ENCODE results near the gene CAB39. TPM values are rescaled to one million over a fixed set of nuclear protein-coding genes. Genes with fewer than 3 reads are reported as not detected.
"Not testable (repeated sequence)": the region's sequence is repeated elsewhere in the genome, so short reads cannot be mapped to it uniquely, and the experiment has no call there.

CAB39 gene
- total RNA-seq, 1 donor from 2014 or later: 73.8 TPM

DNA sequence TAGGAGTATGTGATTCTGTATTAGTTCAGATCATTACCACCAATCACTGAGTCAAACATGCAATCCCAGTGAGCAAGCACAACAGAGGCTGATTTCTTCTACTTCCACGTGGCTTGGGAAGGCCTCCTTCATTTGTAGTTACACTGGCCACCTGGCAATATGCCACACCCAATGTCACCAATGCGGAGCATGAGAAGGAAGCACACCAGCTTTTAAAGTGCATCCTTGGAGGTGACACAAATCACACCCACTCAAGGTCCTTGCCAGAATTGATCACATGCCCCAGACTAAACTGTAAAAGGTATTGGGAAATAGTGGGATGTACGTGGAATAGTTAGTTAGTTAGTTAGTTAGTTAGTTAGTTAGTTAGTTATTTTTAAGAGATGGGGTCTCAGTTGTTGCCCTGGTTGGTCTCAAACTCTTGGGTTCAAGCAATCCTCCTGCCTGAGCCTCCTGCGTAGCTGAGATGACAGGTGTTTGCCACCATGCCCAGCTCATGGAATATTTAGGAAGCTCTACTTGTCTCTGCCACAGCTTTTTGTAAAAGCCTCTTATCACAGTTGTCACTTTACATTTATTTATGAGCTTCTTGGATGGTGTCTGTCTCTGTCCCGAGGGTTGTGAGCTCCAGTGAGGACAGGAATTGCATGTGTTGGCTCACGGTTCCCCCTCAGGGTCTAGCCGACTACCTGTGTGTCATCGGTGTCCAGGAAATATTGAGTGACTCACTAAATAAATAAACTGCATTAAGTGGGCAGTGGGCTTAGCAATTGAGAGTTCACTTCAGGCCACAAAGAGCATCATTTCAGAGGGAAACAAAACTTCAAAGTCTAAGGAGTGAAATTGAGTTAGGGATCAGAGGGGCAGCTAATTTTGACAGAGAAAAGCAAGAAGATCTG lies 28.1 kb upstream of the CAB39 start:
- peak; percentile 46 for DNase-seq (ENCODE audit: low spot score)

DNA sequence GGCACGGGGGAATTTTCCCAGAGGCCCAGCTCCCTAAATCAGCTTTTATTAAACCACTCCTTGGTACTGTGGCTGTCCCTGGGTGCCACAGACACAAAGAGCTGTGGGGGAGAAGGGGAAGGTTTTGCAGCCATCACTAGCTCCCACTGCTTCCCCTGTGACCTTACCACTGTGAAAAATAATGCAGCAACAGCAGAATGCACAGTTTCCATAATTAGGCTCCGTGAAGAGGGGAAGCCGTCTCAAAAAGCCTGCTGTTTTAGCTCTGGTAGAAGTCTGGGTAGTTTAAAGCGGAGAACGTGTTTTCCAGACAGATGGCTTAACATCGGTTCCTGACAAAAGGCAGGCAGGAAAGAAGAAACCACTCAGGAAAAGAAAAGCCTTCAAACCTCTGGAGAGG lies 27.5 kb upstream of the CAB39 start:
- DNase-seq (ENCODE audit: low spot score): no peak

DNA sequence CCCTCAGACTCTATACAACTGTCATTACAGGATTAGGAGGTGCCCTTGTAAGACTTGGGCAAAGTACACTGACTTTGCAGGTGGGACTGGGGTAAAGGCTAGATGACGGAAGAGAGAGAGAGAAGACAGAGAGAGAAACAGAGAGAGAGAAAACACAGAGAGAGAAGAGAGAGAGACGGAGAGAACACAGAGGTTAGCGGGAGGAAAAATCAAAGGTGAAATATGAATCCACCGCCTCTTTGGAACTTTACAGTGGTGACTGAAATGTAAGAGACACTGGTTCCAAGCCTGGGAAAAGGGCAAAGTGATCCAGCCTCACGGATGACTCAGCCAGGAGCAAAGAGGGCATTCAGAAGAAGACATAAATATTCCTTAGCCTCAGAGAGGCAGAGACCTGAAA lies 25.1 kb upstream of the CAB39 start:
- no peak for DNase-seq (ENCODE audit: low spot score)

DNA sequence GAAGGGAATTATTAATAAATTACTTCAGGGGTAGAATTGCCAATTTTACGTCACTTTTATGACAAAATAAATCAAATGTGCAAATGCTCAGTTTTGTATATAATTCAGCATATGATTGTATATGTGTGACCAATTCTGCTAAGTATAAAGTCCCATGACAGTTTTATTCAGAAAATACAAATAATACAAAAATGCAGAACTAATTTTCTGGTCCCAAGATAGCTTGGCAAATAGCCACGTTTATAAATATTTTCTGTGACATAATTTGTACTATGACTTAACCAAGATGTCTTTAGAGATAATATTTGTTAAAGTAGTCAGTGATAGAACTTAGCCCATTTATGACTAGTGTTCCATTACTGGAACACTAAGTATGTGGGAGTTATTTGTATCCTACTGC lies 24.2 kb upstream of the CAB39 start:
- no peak for DNase-seq (ENCODE audit: low spot score)

DNA sequence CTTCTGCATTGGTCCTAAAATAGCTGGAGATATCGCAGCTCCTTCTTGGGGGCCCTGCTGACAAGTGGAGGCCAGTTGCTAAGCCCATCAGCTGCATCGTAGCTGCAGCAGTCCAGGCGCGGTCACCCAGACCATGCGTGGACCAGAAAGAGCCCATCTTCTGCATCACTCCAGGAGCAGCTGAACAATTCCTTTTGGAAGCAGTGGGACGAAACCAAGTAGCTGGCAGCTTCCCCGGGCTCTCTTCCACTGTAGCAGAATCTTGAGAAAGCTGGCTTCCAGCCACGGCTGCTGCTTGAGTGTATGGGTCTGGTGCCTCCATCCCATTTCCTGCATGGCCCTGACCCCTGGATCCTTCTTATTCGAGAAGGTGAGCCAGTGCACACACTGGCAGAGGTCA lies 22.2 kb upstream of the CAB39 start:
- peak; percentile 64 for DNase-seq (ENCODE audit: low spot score)

DNA sequence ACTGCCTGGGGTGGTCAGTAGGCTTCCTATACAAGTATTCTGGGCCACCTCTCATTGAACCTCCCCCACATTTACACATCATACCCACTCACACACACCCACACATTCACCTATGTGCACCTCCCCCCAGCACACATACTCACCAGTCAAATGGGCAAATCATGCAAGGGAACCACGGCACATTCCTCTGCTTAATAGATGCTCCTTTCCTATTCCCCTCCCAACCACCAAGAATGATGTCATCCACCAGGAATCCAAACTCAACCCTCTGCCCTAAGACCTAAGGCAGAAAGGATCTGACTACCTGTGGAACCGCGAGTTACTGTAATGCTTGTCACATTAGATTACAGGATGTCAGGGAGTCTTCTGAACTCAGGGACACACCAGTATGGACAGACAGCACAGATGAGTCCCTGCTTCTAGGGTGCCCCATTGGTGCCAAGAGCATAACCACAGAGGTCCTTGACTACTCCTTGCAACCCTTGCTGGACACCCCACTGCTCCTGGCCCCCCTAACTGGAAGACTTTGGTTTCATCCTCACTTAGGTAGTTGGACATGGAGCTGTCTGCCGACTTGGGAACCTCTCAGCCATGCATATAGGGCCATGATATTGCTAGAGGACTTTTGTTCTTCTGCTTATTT lies 21.5 kb upstream of the CAB39 start:
- DNase-seq (ENCODE audit: low spot score): no peak

DNA sequence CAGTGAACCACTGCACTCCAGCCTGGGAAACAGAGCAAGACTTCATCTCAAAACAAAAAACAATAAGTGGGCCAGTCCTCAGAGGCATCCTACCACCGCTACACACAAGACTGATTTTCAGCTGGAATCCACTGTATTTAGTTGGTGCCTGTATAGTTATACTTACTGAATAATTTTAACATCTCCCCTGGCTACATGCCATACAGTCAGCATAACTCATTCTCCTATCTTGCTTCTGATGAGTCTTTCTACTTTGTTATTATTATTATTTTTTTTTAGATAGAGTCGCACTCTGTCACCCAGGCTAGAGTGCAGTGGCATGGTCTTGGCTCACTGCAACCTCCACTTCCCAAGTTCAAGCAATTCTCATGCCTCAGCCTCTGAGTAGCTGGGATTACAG lies 19.9 kb upstream of the CAB39 start:
- DNase-seq (ENCODE audit: low spot score): no peak

DNA sequence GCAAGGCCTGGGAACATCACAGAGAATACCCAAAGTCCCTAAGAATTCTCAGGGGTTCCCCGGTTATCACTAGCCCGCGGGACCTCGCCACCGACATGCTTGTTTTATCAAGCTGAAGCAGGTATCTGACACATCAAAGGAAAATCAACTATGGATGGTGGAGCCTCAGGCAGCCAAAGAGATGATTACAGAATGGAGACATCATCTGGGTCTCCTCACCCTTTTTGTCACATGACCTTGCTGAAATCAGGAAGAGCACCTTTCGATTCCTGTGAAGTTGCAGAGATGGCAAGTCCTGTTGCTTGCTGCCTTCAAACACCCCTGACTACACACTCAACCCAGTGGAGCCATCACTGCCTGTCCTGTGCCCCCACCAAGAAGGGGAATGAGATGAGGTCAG lies 19.2 kb upstream of the CAB39 start:
- no peak for DNase-seq (ENCODE audit: low spot score)

DNA sequence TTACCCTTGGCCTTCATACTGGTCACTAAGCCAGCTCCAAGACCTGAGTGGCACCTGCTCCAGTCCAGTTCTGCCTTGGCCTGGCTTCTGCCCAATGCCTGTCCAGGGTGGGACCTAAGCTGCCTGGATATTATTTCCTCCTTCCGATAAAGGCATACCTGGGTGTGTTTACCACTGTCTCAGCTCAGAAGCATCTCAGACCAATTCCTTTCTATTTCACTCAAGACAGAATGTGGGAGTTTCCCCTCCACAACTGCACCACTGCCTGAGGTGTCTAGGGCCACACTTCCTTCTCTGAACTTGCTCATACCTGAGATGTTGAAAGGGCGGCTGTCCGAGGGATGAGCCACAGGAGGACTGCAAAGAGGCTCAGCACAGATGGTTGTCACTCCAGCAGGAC lies 18.4 kb upstream of the CAB39 start:
- peak; percentile 50 for DNase-seq (ENCODE audit: low spot score)

DNA sequence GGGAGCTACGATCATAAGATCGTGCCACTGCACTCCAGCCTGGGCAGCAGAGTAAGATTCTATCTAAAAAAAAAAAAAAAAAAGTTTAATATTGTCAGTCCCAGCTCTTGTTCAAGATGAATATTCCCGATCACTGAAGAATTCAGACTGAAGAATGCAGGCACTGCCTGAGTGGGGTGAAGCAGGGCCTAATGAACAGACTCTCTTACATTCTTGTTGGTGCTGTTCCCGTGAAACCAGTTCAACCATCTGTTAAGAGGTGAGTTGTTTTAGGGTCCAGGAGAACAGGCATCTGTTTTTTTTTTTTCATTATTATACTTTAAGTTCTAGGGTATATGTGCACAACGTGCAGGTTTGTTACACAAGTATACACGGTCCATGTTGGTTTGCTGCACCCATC lies 17.1 kb upstream of the CAB39 start:
- no peak for DNase-seq (ENCODE audit: low spot score)

DNA sequence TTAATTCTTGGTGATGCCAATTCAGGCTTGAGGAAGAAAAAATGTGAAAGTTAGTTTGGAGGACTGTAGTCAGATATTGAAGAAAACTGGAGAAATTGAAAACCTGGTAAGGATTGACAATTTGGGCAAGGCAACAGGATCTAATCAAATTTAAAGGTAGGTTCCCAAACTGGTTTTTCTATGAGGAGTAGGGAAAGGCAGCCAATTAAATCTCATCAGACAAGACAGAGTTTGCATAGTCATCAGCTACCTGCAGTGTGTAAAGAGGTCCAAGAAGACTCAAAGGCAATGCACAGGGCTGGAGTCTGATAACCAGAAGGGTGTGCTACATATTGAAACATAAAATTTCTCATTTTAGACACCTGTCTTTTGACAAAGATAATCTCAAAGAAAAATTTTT lies 16.0 kb upstream of the CAB39 start:
- no peak for DNase-seq (ENCODE audit: low spot score)

DNA sequence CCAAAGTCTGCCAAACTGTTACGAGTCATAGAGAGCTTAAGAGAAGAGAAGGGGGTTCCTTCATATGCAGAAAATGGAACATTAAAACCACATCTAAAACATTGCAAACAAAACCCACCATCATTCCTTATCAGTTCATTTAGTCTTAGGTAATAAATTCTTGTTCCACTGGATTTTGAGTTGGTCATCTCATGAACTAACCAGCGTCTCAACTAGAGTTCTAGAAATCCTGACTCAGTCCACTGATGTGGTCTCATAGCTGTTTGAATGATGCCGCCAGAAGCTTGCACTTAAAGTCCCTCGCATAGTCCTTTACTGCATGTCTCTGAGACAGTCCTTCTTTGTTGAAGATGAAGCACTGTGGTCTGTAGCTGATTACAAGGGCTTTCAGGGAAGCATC lies 15.0 kb upstream of the CAB39 start:
- no peak for DNase-seq (ENCODE audit: low spot score)

DNA sequence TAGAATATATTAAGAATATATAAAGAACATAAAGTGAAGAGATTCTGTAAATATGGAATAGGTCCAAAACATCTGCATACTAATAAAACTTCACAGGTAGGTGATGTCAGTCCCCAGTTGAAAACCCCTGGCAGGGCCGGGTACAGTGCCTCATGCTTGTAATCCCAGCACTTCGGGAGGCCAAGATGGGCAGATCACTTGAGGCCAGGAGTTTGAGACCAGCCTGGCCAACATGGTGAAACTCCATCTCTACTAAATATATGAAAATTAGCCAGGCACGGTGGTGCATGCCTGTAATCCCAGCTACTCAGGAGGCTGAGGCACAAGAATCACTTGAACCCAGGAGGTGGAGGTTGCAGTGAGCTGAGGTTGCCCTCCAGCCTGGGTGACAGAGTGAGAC lies 13.9 kb upstream of the CAB39 start:
- DNase-seq (ENCODE audit: low spot score): not testable (repeated sequence)

DNA sequence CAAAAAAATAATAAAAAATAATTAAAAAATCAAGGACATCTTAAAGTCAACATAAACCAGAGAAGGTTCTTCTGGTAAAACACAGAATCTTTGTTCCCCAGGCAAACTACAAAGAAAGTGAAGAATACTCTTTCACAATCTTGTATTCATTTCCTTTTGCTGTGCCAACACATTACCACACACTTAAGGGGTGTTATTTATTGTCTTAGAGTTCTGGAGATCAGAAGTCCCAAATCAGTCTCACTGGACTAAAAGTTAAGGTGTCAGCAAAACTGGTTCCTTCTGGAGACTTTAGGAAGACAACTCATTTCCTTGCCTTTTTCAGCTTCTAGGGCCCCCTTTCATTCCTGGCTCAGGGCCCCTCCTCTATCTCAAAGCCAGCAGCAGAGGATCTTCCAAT lies 12.2 kb upstream of the CAB39 start:
- DNase-seq (ENCODE audit: low spot score): no peak

DNA sequence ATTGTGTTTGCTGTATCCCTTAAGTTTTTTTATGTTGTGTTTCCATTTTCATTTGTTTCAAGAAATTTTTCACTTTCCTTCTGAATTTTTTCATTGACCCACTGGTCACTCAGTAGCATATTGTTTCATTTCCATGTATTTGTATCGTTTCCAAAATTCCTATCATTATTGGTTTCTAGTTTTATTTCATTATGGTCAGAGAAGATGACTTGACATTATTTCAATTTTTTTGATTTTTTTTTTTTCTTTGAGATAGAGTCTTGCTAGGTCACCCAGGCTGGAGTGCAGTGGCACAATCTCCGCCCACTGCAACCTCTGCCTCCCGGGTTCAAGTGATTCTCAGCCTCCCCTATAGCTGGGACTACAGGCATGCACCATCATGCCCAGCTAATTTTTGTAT lies 11.3 kb upstream of the CAB39 start:
- no peak for DNase-seq (ENCODE audit: low spot score)

DNA sequence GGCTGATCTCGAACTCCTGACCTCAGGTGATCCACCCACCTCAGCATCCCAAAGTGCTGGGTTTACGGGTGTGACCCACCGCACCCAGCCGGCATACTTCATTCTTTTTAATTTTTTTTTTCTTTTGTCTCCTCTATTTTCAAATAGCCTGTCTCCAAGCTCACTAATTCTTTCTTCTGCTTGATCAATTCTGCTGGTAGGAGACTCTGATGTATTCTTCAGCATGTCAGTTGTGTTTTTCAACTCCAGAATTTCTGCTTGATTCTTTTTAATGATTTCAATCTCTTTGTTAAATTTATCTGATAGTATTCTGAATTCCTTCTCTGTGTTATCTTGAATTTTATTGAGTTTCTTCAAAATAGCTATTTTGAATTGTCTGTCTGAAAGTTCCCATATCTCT lies 10.2 kb upstream of the CAB39 start:
- DNase-seq (ENCODE audit: low spot score): not testable (repeated sequence)

DNA sequence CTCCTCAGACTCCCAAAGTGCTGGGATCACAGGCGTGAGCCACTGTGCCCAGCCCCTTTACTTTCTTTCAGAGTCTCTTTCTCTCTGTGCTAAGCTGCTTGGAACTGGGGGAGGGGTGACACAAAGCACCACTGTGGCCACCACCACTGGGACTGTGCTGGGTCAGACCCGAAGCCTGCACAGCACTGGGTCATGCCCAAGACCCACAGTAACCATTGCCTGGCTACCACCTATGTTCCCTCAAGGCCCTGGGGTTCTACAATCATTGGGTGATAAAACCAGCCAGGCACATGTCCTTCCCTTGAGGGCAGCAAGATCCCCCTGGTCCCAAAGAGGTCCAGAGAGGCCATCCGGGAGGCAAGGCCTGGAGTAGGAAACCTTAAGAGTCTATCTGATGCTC lies 9.1 kb upstream of the CAB39 start:
- DNase-seq (ENCODE audit: low spot score): no peak

DNA sequence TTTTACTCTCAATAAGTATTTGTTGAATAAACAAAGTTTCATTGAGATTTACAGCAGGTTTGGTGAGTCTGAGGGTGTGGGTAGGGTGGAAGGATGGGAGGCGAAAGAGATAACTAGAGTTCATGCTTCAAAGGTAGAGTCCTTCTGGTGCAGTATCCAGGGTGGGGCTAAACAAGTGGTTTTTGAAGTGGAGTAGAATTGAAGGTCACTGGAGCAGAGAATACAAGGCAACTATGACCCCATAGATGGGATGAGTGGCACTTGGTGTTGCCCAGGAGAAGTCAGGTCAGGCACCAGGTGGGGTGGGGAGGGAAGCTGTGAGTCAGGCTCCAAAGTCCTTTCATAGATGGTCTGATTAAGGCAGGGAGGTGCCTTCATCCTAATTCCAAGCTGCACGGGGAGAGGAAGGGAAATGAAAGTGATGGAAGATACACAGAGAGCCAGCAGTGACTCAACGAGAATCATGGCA lies 6.6 kb upstream of the CAB39 start:
- peak; percentile 70 for DNase-seq (ENCODE audit: low spot score)

DNA sequence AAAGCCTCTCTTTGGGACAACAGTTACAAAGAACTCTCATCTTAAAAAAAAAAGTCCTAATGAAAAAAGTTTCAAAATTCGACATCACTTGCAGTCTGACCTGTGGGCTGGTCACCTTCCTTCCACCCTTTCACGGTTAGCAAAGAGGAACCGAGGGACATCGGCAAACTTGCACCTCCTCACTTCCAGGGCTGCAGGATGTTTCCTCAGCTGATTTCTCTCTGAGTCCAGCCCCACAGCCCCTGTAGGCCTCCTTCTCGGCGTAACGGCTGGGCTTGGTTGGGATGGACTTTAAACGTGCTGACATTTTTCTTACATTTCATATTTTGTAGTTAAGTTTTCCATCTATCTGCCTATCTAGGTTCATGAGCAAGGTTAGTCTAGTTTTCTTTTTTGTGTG lies 5.7 kb upstream of the CAB39 start:
- no peak for DNase-seq (ENCODE audit: low spot score)

DNA sequence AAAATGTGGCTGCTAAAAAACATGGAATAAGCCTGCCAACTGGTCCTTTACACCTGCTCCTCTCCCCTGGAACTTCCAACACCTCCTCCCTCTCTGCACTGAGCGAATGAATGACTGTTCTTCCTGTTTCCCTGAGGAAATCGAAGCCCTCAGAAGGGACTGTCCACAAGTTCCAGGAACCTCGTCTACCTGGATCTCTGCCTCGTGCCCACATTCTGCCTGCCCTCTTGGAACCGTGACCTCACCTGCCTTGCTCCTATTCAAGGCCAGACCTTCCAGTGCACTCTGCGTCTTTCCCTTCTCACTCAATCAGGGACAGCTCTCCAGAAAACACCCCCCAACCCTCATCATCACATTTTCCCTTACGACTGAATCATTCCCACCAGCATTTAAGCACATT lies 4.4 kb upstream of the CAB39 start:
- no peak for DNase-seq (ENCODE audit: low spot score)

DNA sequence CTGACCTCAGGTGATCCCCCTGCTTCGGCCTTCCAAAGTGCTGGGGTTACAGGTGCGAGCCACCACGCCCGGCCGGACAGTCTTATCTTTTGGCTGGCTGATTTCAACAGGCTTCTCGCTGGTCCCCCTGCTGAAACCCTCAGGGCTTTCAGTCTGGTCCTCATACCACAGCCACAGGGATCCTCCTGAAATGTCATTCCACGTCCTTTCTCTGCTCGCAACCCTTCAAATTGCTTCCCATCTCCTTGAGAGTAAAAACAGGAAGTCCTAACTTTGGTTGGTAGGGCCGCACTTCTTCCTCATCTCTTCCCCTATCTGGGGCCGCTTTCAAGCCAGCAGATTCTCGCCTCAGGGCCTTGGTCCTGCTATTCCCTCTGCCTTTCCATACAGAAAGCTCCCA lies 1.4 kb upstream of the CAB39 start:
- no peak for DNase-seq (ENCODE audit: low spot score)

DNA sequence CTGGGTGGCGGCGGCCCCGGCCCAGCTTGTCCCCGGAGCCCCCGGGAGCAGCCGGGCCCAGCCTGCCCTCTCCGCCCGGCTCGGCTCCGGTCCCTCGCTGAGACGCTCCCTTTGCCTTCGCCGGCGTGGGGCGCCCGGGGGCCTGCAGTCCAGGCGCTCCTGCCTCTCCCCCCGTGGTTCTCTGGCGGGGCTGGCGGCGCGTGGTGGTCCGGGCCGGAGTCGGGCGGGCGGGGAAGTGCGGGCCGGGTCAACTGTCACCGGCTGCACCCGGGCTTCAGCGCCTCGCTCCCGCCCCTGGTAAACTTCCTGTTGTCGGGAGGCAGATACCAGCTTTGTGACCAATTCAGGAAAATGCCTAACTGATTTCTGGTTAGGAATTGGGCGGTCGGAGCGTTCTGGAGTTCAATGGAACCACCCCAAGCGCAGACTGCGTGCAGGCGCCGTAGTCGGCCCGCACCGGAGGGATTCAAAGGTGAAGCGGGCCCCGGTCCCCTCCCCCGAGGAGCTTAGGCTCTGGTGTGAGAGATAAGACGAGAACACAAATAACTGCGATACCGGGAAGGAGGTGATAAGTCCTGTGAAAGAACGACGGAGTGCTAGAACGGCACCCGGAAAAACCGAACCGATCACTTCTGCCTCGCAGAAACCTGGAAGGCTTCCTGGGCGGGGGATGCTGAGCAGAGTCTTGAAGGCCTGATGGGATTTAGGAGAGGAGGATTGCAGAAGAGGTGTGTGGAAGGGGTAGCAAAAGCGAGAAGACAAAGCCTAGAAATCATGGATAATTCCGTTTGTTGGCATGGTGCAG lies 891 bp downstream of the CAB39 start:
- peak; percentile 18 for DNase-seq (ENCODE audit: low spot score)

DNA sequence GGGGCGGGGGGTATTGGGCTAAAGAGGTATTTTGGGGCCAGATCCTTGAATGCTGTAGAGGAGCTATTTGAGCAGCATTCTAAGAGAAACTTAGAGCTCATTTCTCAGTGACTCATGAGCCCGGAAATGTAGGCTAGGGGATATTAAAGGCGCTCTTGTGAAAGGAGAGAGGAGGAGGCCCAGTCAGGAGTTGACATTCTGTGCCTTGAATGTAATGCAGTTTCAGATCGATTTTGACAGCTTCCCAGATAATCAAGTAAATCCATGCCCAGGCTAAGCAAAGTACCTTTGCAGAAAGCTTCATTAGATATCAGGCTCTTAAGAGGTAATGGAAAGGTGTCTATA lies 1.5 kb downstream of the CAB39 start:
- DNase-seq (ENCODE audit: low spot score): no peak

Measured in mucosa of gallbladder (tissue), 1 donor.